Breast epithelium (tissue), 3 donors: ENCODE results near the gene UGT2B28.
"Not testable (repeated sequence)": the region's sequence is repeated elsewhere in the genome, so short reads cannot be mapped to it uniquely, and the experiment has no call there.

Experiments used
- CTCF ChIP-seq, 3 donors: fragments of 450-650 bp; IDR thresholded peaks; one replicate each; pipeline ENCODE4 v1.5.1; 2016 to 2017; ENCODE audit warnings: antibody characterized with exemption in 3 of 3, mild to moderate bottlenecking in 3 of 3, moderate library complexity in 3 of 3
- POLR2A ChIP-seq: fragments of 450-650 bp; IDR thresholded peaks from one replicate; pipeline ENCODE4 v1.6.1; 2016; ENCODE audit warnings: antibody characterized with exemption, mild to moderate bottlenecking, moderate library complexity

- peak in 2 of 3 donors; percentile 11 to 24 for TF ChIP-seq CTCF (IDR thresholded peaks at IDR 0.05)
- TF ChIP-seq POLR2A, result not testable (repeated sequence)
Measured at GRCh38 chr4:69317669-69318298, 37.5 kb downstream of the UGT2B28 start.
